IMR-90 (cell line): ENCODE data around the gene CA7. TPM values are rescaled to one million over a fixed set of nuclear protein-coding genes. Genes with fewer than 3 reads are reported as not detected.
A peak's percentile ranks its signal among the peaks of the same experiment; 100 is the strongest.

Experiments used
- ATAC-seq: fragments of 200-7000 bp; cut with Tn5 transposase; 2 replicates; pipeline ENCODE4 v1.9.1; 2020; ENCODE audit warnings: low read depth, mild to moderate bottlenecking, moderate library complexity
- BruUV-seq: library from RNA; stranded (reverse); fragments of 400-500 nt; replicated peaks from 2 replicates; lab custom pipeline; 2021; lab: Mats Ljungman, UMichigan
- CTCF ChIA-PET: fragments of 300-600 bp; formaldehyde crosslinking; extraction: SDS; loops from one replicate; lab custom pipeline; 2021; ENCODE audit warnings: antibody characterized with exemption; lab: Yijun Ruan, JAX
- POLR2A ChIA-PET: fragments of 300-600 bp; sonication (Branson Sonifier 250); formaldehyde crosslinking; loops from one replicate; lab custom pipeline; 2022; ENCODE audit warnings: antibody characterized with exemption; ENCODE audit not compliant: unreplicated experiment; lab: Charles Lee
- DNase-seq: peaks from one replicate; pipeline ENCODE4 v3.0.0; 2013
- H2AFZ ChIP-seq: replicated peaks from 2 replicates; pipeline ENCODE3; 2013; ENCODE audit warnings: low read length, mild to moderate bottlenecking; ENCODE audit not compliant: poor library complexity
- H2AK5ac ChIP-seq: 2 replicates; pipeline ENCODE4 v1.6.1; 2013; ENCODE audit warnings: low read depth, low read length, inconsistent platforms
- H2AK9ac ChIP-seq: replicated peaks from 2 replicates; pipeline ENCODE3; 2013; ENCODE audit warnings: mild to moderate bottlenecking, low read depth, low read length, moderate library complexity; ENCODE audit not compliant: poor library complexity
- H2BK120ac ChIP-seq: 2 replicates; pipeline ENCODE4 v1.6.1; 2013; ENCODE audit warnings: low read depth, low read length, inconsistent platforms
- H2BK15ac ChIP-seq: 3 replicates; pipeline ENCODE4 v1.6.1; 2013; ENCODE audit warnings: low read depth, low read length, inconsistent platforms
- H2BK20ac ChIP-seq: 2 replicates; pipeline ENCODE4 v1.6.1; 2013; ENCODE audit warnings: low read depth, mild to moderate bottlenecking, inconsistent platforms, low read length, moderate library complexity
- H2BK5ac ChIP-seq: 2 replicates; pipeline ENCODE4 v1.6.1; 2013; ENCODE audit warnings: mild to moderate bottlenecking, low read depth, low read length, inconsistent platforms; ENCODE audit not compliant: poor library complexity, severe bottlenecking
- H3K14ac ChIP-seq: replicated peaks from 2 replicates; pipeline ENCODE4 v1.6.1; 2013; ENCODE audit warnings: low read depth, low read length, inconsistent platforms
- H3K18ac ChIP-seq: 2 replicates; pipeline ENCODE4 v1.6.1; 2013; ENCODE audit warnings: low read depth, low read length, control low read depth
- H3K23ac ChIP-seq: 2 replicates; pipeline ENCODE4 v1.6.1; 2013; ENCODE audit warnings: low read depth, low read length, inconsistent platforms
- H3K27ac ChIP-seq: 2 replicates; pipeline ENCODE4 v1.5.1; 2013; ENCODE audit warnings: mild to moderate bottlenecking, control low read depth, low read length; ENCODE audit not compliant: insufficient read depth
- H3K27me3 ChIP-seq: 2 replicates; pipeline ENCODE4 v1.6.1; 2013; ENCODE audit warnings: low read length; ENCODE audit not compliant: control insufficient read depth, insufficient read depth
- H3K36me3 ChIP-seq: 2 replicates; pipeline ENCODE4 v1.6.1; 2013; ENCODE audit warnings: low read length, mixed read lengths; ENCODE audit not compliant: control insufficient read depth, insufficient read depth
- H3K4ac ChIP-seq: 2 replicates; pipeline ENCODE4 v1.6.1; 2013; ENCODE audit warnings: low read depth, low read length, inconsistent platforms
- H3K4me1 ChIP-seq: 2 replicates; pipeline ENCODE4 v1.6.1; 2013; ENCODE audit warnings: low read length, mixed read lengths; ENCODE audit not compliant: control insufficient read depth, insufficient read depth
- H3K4me2 ChIP-seq: 2 replicates; pipeline ENCODE4 v1.6.1; 2013; ENCODE audit warnings: low read depth, mild to moderate bottlenecking, control low read depth, low read length, moderate library complexity
- H3K4me3 ChIP-seq: 2 replicates; pipeline ENCODE4 v1.5.1; 2013; ENCODE audit warnings: low read depth, mild to moderate bottlenecking, control low read depth, low read length, moderate library complexity; ENCODE audit not compliant: insufficient read depth
- H3K56ac ChIP-seq: 2 replicates; pipeline ENCODE4 v1.6.1; 2013; ENCODE audit warnings: low read length, inconsistent platforms; ENCODE audit not compliant: insufficient read depth; ENCODE audit errors: extremely low read depth
- H3K79me1 ChIP-seq, 2 experiments: 2 replicates each; pipeline ENCODE4 v1.6.1; 2013; ENCODE audit warnings: low read length in 2 of 2, inconsistent platforms in 1 of 2, low read depth in 1 of 2
- H3K9ac ChIP-seq: 2 replicates; pipeline ENCODE4 v1.6.1; 2013; ENCODE audit warnings: low read depth, low read length, control low read depth
- H3K9me1 ChIP-seq: 2 replicates; pipeline ENCODE4 v1.6.1; 2013; ENCODE audit warnings: low read length, inconsistent platforms; ENCODE audit not compliant: insufficient read depth
- H3K9me3 ChIP-seq: 2 replicates; pipeline ENCODE4 v1.6.1; 2013; ENCODE audit warnings: low read length; ENCODE audit not compliant: control insufficient read depth, insufficient read depth
- H4K20me1 ChIP-seq: 2 replicates; pipeline ENCODE4 v1.6.1; 2013; ENCODE audit warnings: low read length, inconsistent platforms; ENCODE audit not compliant: insufficient read depth
- H4K5ac ChIP-seq: 2 replicates; pipeline ENCODE4 v1.6.1; 2013; ENCODE audit warnings: mild to moderate bottlenecking, low read depth, low read length, control low read depth
- H4K8ac ChIP-seq, 2 experiments: 2 replicates each; pipeline ENCODE4 v1.6.1; 2013; ENCODE audit warnings: low read depth in 2 of 2, low read length in 2 of 2, control low read depth in 1 of 2, inconsistent platforms in 1 of 2
- H4K91ac ChIP-seq: 2 replicates; pipeline ENCODE4 v1.6.1; 2013; ENCODE audit warnings: low read depth, low read length, inconsistent platforms; ENCODE audit not compliant: insufficient read depth
- BHLHE40 ChIP-seq: fragments of 150-350 bp; IDR thresholded peaks from 2 replicates; pipeline ENCODE4 v1.6.1; 2016; ENCODE audit warnings: mild to moderate bottlenecking, low read depth, low read length
- CEBPB ChIP-seq: IDR thresholded peaks from 2 replicates; pipeline ENCODE4 v1.6.1; 2012; ENCODE audit warnings: low read depth, low read length, improper control_type of control experiment
- CHD1 ChIP-seq: IDR thresholded peaks from 2 replicates; pipeline ENCODE4 v1.6.1; 2012; ENCODE audit warnings: low read depth, low read length, improper control_type of control experiment
- ELK1 ChIP-seq: fragments of 150-350 bp; IDR thresholded peaks from 2 replicates; pipeline ENCODE4 v1.6.1; 2016; ENCODE audit warnings: low read depth, mild to moderate bottlenecking, low read length, moderate library complexity, borderline replicate concordance
- FOS ChIP-seq: fragments of 150-350 bp; IDR thresholded peaks from 2 replicates; pipeline ENCODE4 v1.6.1; 2016; ENCODE audit warnings: low read depth, low read length
- MXI1 ChIP-seq: IDR thresholded peaks from 2 replicates; pipeline ENCODE4 v1.6.1; 2012; ENCODE audit warnings: low read depth, mild to moderate bottlenecking, low read length, moderate library complexity, borderline replicate concordance
- NFE2L2 ChIP-seq: fragments of 150-350 bp; IDR thresholded peaks from 2 replicates; pipeline ENCODE4 v1.6.1; 2016; ENCODE audit warnings: low read depth, mild to moderate bottlenecking, low read length
- POLR2A ChIP-seq: IDR thresholded peaks from 2 replicates; pipeline ENCODE4 v1.6.1; 2012; ENCODE audit warnings: mild to moderate bottlenecking, low read depth, low read length
- RAD21 ChIP-seq: IDR thresholded peaks from 2 replicates; pipeline ENCODE4 v1.6.1; 2012; ENCODE audit warnings: low read length, improper control_type of control experiment
- RCOR1 ChIP-seq: IDR thresholded peaks from 2 replicates; pipeline ENCODE4 v1.6.1; 2012; ENCODE audit warnings: mild to moderate bottlenecking, low read length, improper control_type of control experiment; ENCODE audit not compliant: insufficient replicate concordance
- RFX5 ChIP-seq: IDR thresholded peaks from 2 replicates; pipeline ENCODE4 v1.8.0; 2012; ENCODE audit warnings: low read depth, mild to moderate bottlenecking, low read length, moderate library complexity
- SMC3 ChIP-seq: fragments of 150-350 bp; IDR thresholded peaks from 2 replicates; pipeline ENCODE4 v1.6.1; 2016; ENCODE audit warnings: low read depth, mild to moderate bottlenecking, antibody characterized with exemption, low read length, moderate library complexity
- USF2 ChIP-seq: fragments of 150-350 bp; IDR thresholded peaks from 2 replicates; pipeline ENCODE4 v1.6.1; 2017; ENCODE audit warnings: mild to moderate bottlenecking, antibody characterized with exemption, low read length, low read depth
- WGBS, 2 experiments: methylation state at CpG; one replicate each; pipeline versions ENCODE4 v1.1.5 to v1.1.7; 2013; ENCODE audit warnings: missing lambda C conversion rate in 2 of 2; ENCODE audit not compliant: insufficient read length in 1 of 2; ENCODE audit errors: extremely low coverage in 2 of 2; 5-methylcytosine and 5-hydroxymethylcytosine counted together
- dilution Hi-C: fragments of 300-500 bp; cut with HindIII; formaldehyde crosslinking; loops from one replicate; pipeline ENCODE4 v1.14.3; 2018; ENCODE audit warnings: low sequenced_read_pairs; ENCODE audit not compliant: unreplicated experiment
- in situ Hi-C: fragments of 300-500 bp; cut with MboI; formaldehyde crosslinking; loops from 3 replicates; pipeline ENCODE4 v1.14.3; 2019; ENCODE audit warnings: low sequenced_read_pairs, inconsistent platforms, mixed read lengths
- intact Hi-C: fragments of 100-400 bp; cut with micrococcal nuclease; formaldehyde crosslinking; loops from 2 replicates; pipeline ENCODE4 v1.10.0; 2022
- polyA plus RNA-seq, 3 experiments: library from polyadenylated mRNA; depleted of rRNA; stranded (reverse); fragments of >200 nt; gene quantifications; 2 replicates each; pipeline ENCODE4 v1.2.3, GENCODE V29; 2012; ENCODE audit warnings: low replicate concordance in 1 of 3
- total RNA-seq: library from RNA; depleted of rRNA; stranded (reverse); fragments of >200 nt; gene quantifications from 2 replicates; pipeline ENCODE4 v1.2.3, GENCODE V29; 2012

Gene CA7
- total and polyA plus RNA-seq, 2 of the 4 experiments (the other 2 are of a cell fraction) = not detected

- no peak for TF ChIP-seq USF2
Measured at GRCh38 chr16:66900721-66901441, 56.7 kb downstream of the CA7 start (continued).

GRCh38 chr16:66901626-66902025 lies 57.4 kb downstream of the CA7 start:
- dilution Hi-C loops = no loop called here
- Histone ChIP-seq H3K56ac (no peak overlapping the region), H2AFZ (no peak overlapping the region), H3K79me1 (peaks cover 0 to 10% of the 10 kb centered on the region in 2 experiments; a peak in 2 of 4 replicates), H3K4me2 (no peak overlapping the region), H2BK15ac (peak overlapping the region; percentile 97; the same call in 1 of the 3 replicates), H3K4ac (peak overlapping the region; percentile 90; the same call in 1 of the 2 replicates), H3K14ac (peak overlapping the region; percentile 83), H2BK20ac (peak overlapping the region; percentile 94; the same call in 1 of the 2 replicates), H2BK120ac (peak overlapping the region; percentile 92; the same call in 1 of the 2 replicates), H4K91ac (peak overlapping the region; percentile 90; the same call in 1 of the 2 replicates), H4K8ac (peak overlapping the region in 1 of 2 experiments; percentile 86; a peak in 1 of 4 replicates), H2AK9ac (no peak overlapping the region), H3K4me3 (no peak overlapping the region), H4K5ac (peak overlapping the region; percentile 72; the same call in 1 of the 2 replicates), H3K9ac (no peak overlapping the region), H3K36me3 (no peaks in the 10 kb centered on the region), H3K23ac (no peak overlapping the region), H2BK5ac (peak overlapping the region; percentile 52), H3K27ac (no peak overlapping the region), H3K18ac (peak overlapping the region; percentile 62; the same call in 1 of the 2 replicates), H2AK5ac (peak overlapping the region; percentile 89), H4K20me1 (no peaks in the 10 kb centered on the region), H3K4me1 (peaks cover 49% of the 10 kb centered on the region), H3K9me1 (peaks cover 53% of the 10 kb centered on the region), H3K27me3 (no peaks in the 10 kb centered on the region), H3K9me3 (no peaks in the 10 kb centered on the region)
- CTCF ChIA-PET = no interaction called here
- BruUV-seq = no TSS peak
- DNase-seq = no peak
- 99% methylated on average over 9 of the region's 10 CpGs; no CpG with 5 or more reads in 1 of the 2 experiments for WGBS, 2 experiments
- POLR2A ChIA-PET = no interaction called here
- in situ Hi-C loops = no loop called here
- no peak for ATAC-seq
- intact Hi-C loops = no loop called here
- TF ChIP-seq MXI1 = no peak
- TF ChIP-seq CEBPB = no peak
- TF ChIP-seq BHLHE40 = no peak
- no peak for TF ChIP-seq POLR2A
- TF ChIP-seq RFX5 = no peak
- no peak for TF ChIP-seq NFE2L2
- TF ChIP-seq SMC3 = no peak
- TF ChIP-seq ELK1 = no peak
- TF ChIP-seq USF2 = no peak
- TF ChIP-seq FOS = no peak
- TF ChIP-seq RAD21 = no peak
- no peak for TF ChIP-seq CHD1
- TF ChIP-seq RCOR1 = no peak
